GM19025 (cell line): ENCODE results near the gene KRTAP29-1.
"Not testable (repeated sequence)": the region's sequence is repeated elsewhere in the genome, so short reads cannot be mapped to it uniquely, and the experiment has no call there.

ENCODE experiments used
- ATAC-seq: cut with Tn5 transposase; IDR thresholded peaks from one replicate; pipeline ENCODE4 v1.9.1; 2021; ENCODE audit warnings: mild to moderate bottlenecking, low read depth, moderate library complexity; ENCODE audit not compliant: unreplicated experiment

The KRTAP29-1 gene

GRCh38 chr17:41304091-41304490 is 1.4 kb upstream of the KRTAP29-1 start:
- no peak for ATAC-seq

- no peak for ATAC-seq
Observed at GRCh38 chr17:41302981-41303380, 330 bp upstream of the KRTAP29-1 start.

- ATAC-seq, result no peak
Observed at GRCh38 chr17:41301204-41301790, 1.4 kb downstream of the KRTAP29-1 start.

- ATAC-seq, result no peak
Observed at GRCh38 chr17:41298458-41299135, 4.1 kb downstream of the KRTAP29-1 start.

GRCh38 chr17:41296846-41297245 is 5.8 kb downstream of the KRTAP29-1 start:
- no peak for ATAC-seq

- no peak for ATAC-seq
Observed at GRCh38 chr17:41294016-41294415, 8.6 kb downstream of the KRTAP29-1 start.

DNA sequence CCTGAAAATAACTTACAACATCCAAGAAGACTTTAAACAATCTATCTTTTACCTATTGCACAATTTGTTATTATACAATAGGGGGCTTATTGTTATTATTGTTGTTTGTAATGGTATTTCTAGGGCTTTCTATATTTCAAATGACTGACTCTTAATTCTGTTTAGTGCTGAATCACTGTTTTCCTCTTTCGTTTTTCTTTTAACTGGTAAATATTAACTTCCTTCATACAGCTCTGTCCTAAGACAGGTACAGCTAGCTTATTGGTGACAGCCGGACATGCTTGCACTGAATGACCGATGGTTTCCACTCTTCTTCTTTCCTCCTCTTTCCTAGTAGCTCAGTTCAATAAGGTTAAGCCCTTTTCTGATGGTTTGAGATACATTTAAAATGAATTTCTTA is 15.6 kb downstream of the KRTAP29-1 start:
- ATAC-seq, result no peak

DNA sequence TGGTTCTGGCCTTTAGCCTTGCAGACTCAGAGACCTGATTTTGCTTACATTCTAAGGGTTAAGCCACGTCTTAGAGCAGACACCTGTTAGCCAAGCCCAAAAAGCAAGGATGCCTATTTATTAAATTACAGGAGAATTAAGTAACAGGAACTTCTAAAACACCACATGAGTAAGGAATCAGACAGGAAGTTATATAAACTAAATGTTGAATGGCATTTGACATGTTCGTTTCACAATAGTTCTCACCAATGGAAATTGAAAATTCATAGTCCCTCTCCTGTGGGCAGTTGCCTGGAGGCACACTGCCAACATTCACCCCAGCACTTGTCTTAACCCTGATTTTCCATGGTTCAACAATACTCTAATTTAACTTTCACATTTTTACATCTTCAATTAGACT is 18.1 kb downstream of the KRTAP29-1 start:
- no peak for ATAC-seq

GRCh38 chr17:41284043-41284442 is 18.6 kb downstream of the KRTAP29-1 start:
- ATAC-seq, result no peak

GRCh38 chr17:41278176-41278955 is 24.3 kb downstream of the KRTAP29-1 start:
- no peak for ATAC-seq

GRCh38 chr17:41275648-41276190 is 26.9 kb downstream of the KRTAP29-1 start, which contains the start of gene KRTAP9-7:
Gene KRTAP9-7, plus strand, starts transcription at chr17:41275698. Its CDS starts 0 bp downstream, at chr17:41275698.
- ATAC-seq, result not testable (repeated sequence)

- no peak for ATAC-seq
Observed at GRCh38 chr17:41271858-41272257, 30.8 kb downstream of the KRTAP29-1 start.

- not testable (repeated sequence) for ATAC-seq
Observed at GRCh38 chr17:41271323-41271722, 31.3 kb downstream of the KRTAP29-1 start.

DNA sequence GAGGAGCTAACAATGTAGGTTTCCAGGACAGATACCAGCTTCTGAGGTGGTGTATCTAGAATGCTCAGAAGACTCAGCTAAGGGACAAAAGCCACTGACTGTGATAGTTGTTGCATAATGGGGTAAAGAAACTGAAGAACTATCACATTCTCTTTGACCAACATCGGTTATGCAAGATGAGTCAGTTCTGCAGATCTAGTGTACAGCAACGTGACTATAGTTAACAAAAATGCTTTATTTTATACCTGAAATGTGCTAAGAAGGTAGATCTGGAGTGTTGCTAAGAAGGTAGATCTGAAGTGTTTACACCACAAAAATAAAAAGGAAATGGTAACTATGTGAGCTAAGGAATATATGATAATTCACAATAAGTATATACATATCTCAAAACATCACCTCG is 34.9 kb downstream of the KRTAP29-1 start:
- ATAC-seq, result no peak

DNA sequence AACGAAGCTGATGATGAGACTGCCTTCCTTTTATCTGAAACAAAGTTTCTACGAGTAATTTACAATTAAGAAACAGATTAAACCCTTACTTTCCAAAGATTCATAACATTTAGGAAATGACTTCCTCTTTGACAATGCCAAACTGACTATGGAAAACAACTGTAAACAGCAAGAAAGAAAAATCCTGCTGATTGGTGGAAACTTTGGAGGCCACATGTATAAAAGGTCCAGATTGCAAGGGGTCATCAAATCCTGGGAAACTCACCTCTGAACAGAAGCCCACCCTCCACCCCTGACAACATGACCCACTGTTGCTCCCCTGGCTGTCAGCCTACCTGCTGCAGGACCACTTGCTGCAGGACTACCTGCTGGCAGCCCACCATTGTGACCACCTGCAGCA is 37.6 kb downstream of the KRTAP29-1 start, which contains the start of gene KRTAP9-6:
Gene KRTAP9-6 (plus strand): TSS at position 301 of the 400 bp plus-strand sequence. CDS start 0 bp downstream, at position 301.
- no peak for ATAC-seq

DNA sequence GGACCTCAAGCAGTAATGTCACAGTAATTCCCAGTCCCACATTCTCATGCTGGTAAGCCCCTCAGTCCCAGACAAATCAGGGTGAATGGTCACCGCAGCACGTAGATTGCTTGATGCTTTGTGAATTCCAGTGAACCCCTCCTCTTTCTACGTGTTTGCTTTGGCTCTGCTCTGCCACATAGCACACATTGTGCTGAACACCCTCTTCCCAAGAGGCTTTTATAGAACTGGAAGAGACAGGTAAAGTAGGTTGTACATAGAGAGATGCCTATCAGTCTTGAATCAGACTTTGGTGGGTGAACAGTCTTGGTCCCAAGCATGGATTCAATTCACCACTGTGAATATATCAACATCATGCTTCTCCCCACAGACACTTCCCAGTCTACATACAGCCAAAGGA is 38.1 kb downstream of the KRTAP29-1 start:
- no peak for ATAC-seq

GRCh38 chr17:41263212-41263611 is 39.4 kb downstream of the KRTAP29-1 start:
- no peak for ATAC-seq

- no peak for ATAC-seq
Observed at GRCh38 chr17:41258406-41258805, 44.2 kb downstream of the KRTAP29-1 start.

GRCh38 chr17:41256291-41256685 is 46.4 kb downstream of the KRTAP29-1 start:
- ATAC-seq, result no peak

DNA sequence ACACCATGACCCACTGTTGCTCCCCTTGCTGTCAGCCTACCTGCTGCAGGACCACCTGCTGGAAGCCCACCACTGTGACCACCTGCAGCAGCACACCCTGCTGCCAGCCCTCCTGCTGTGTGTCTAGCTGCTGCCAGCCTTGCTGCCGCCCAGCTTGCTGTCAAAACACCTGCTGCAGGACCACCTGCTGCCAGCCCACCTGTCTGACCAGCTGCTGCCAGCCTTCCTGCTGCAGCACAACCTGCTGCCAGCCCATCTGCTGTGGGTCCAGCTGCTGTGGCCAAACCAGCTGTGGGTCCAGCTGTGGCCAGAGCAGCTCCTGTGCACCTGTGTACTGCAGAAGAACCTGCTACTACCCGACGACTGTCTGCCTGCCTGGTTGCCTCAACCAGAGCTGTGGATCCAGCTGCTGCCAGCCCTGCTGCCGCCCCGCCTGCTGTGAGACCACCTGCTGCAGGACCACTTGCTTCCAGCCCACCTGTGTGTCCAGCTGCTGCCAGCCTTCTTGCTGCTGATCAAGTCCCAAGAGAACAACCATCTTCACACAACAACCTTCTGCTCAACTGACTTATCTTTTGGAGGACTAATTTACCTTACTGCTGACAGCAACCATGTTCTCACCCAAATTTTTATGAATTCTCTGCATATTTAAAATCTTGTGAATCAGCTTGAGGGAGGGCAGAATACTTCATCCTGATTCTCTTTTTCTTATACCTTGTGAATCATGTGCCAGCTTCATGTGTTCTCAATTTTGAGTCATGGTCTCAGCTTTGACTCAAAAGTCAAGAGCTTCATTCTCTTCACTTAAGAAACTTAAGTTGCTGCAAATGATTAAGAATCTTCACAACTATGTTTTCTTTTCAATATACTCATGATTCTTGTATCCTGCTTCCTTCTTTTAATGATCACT is 47.0 kb downstream of the KRTAP29-1 start, which contains the start of gene KRTAP9-9:
Gene KRTAP9-9 (plus strand): TSS at position 4 of the 910 bp plus-strand sequence.
- ATAC-seq, result not testable (repeated sequence)
